Bronchial epithelial cell (primary cell): Measurements from ENCODE around the gene CDYL2. TPM values are rescaled to one million over a fixed set of nuclear protein-coding genes. Genes with fewer than 3 reads are reported as not detected.

Experiments
- DNase-seq: peaks from one replicate; pipeline ENCODE4 v3.0.0-alpha.2; 2010; ENCODE audit warnings: low read depth
- FAIRE-seq: peaks from 2 replicates; lab custom pipeline; 2011; peaks lifted over from hg19 to GRCh38; lab: Jason Lieb, UNC
- H3K27me3 ChIP-seq: 2 replicates; pipeline ENCODE4 v1.5.1; 2011; ENCODE audit warnings: low read length; ENCODE audit not compliant: control insufficient read depth, insufficient read depth
- H3K36me3 ChIP-seq: 2 replicates; pipeline ENCODE4 v1.5.1; 2011; ENCODE audit warnings: low read length; ENCODE audit not compliant: control insufficient read depth, insufficient read depth
- H3K4me3 ChIP-seq: 2 replicates; pipeline ENCODE4 v1.5.1; 2011; ENCODE audit warnings: mild to moderate bottlenecking, low read depth, low read length, control low read depth
- CTCF ChIP-seq: IDR thresholded peaks from 2 replicates; pipeline ENCODE4 v1.5.1; 2011; ENCODE audit warnings: mild to moderate bottlenecking, moderate library complexity, low read length, control low read depth, inconsistent platforms; ENCODE audit not compliant: insufficient read depth, severe bottlenecking
- total RNA-seq: library from RNA; depleted of rRNA; stranded (reverse); fragments of >200 nt; gene quantifications from 2 replicates; pipeline ENCODE4 v1.2.1, GENCODE V29; 2014

The CDYL2 gene
- total RNA-seq, 1 donor from 2014 or later: 1.1 TPM

GRCh38 chr16:80611171-80611929, 193.0 kb downstream of the CDYL2 start:
- no peak for TF ChIP-seq CTCF
- FAIRE-seq (no peak), DNase-seq (no peak)
- no peaks in the 10 kb centered on the region for H3K36me3 ChIP-seq
- no peak overlapping the region for H3K4me3 ChIP-seq
- no peaks in the 10 kb centered on the region for H3K27me3 ChIP-seq

GRCh38 chr16:80610481-80611156, 193.8 kb downstream of the CDYL2 start:
- FAIRE-seq (no peak), DNase-seq (no peak)
- H3K27me3 ChIP-seq: no peaks in the 10 kb centered on the region
- no peak for TF ChIP-seq CTCF
- no peaks in the 10 kb centered on the region for H3K36me3 ChIP-seq
- H3K4me3 ChIP-seq: no peak overlapping the region

GRCh38 chr16:80608946-80609345, 195.5 kb downstream of the CDYL2 start:
- no peak for TF ChIP-seq CTCF
- DNase-seq (no peak), FAIRE-seq (no peak)
- no peak overlapping the region for H3K4me3 ChIP-seq
- H3K36me3 ChIP-seq: no peaks in the 10 kb centered on the region
- H3K27me3 ChIP-seq: no peaks in the 10 kb centered on the region

GRCh38 chr16:80607204-80607603, 197.2 kb downstream of the CDYL2 start:
- H3K36me3 ChIP-seq: no peaks in the 10 kb centered on the region
- TF ChIP-seq CTCF: no peak
- H3K4me3 ChIP-seq: no peak overlapping the region
- no peak for DNase-seq
- FAIRE-seq: no peak
- no peaks in the 10 kb centered on the region for H3K27me3 ChIP-seq

GRCh38 chr16:80606221-80606766, 198.1 kb downstream of the CDYL2 start:
- Histone ChIP-seq H3K27me3 (no peaks in the 10 kb centered on the region), H3K4me3 (no peak overlapping the region), H3K36me3 (no peaks in the 10 kb centered on the region)
- no peak for DNase-seq
- no peak for FAIRE-seq
- no peak for TF ChIP-seq CTCF
